ENCODE data around the gene MAML2. TPM values are rescaled to one million over a fixed set of nuclear protein-coding genes. Genes with fewer than 3 reads are reported as not detected.
A peak's percentile ranks its signal among the peaks of the same experiment; 100 is the strongest.

The MAML2 gene
- total and polyA plus RNA-seq, 2 of the 13 experiments (the other 11 are each of a cell fraction or from before 2014, with no cell fraction given) = 2.3 to 25.9 TPM

DNA sequence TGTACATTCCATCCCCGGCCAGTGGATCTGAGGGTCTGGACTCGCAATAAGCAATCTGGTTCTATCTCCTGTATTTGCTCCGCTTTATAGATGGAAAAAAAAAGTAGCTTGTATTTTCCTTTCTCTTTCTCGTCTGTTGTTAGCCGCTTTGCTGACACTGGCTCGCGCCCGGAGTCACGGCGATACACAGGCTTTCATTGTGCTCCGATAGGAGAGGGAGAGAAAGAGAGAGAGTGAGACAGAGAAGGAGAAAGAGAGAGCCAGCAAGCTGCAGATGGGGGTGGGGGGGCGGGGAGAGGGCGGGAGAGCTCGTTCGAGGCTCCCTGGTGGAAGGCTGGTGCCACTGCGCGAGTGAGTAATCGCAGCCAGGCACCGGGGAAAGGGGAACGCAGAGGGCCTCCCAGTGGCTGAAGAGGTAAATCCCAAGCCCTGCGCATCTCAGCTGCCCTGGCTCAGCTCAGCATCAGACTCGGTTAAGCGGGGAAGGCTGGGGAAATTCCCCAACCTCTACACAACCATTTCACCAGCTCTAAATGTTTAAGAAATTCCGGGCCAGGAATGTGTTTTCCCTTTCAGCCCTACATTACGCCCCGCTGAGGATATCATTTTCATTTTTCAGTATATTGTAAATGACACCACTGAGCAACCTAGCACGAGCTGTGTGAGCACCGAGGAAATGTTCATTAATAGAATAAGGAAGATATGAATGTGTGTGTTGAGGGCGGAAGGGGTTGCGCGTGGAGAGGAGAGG lies at the start of gene MAML2 (continued):
- TF ChIP-seq SNAI1 (CRISPR knock-in tag; IDR thresholded peaks at IDR 0.05; ENCODE audit: borderline replicate concordance) = no peak
- TF ChIP-seq, protein P1, sequence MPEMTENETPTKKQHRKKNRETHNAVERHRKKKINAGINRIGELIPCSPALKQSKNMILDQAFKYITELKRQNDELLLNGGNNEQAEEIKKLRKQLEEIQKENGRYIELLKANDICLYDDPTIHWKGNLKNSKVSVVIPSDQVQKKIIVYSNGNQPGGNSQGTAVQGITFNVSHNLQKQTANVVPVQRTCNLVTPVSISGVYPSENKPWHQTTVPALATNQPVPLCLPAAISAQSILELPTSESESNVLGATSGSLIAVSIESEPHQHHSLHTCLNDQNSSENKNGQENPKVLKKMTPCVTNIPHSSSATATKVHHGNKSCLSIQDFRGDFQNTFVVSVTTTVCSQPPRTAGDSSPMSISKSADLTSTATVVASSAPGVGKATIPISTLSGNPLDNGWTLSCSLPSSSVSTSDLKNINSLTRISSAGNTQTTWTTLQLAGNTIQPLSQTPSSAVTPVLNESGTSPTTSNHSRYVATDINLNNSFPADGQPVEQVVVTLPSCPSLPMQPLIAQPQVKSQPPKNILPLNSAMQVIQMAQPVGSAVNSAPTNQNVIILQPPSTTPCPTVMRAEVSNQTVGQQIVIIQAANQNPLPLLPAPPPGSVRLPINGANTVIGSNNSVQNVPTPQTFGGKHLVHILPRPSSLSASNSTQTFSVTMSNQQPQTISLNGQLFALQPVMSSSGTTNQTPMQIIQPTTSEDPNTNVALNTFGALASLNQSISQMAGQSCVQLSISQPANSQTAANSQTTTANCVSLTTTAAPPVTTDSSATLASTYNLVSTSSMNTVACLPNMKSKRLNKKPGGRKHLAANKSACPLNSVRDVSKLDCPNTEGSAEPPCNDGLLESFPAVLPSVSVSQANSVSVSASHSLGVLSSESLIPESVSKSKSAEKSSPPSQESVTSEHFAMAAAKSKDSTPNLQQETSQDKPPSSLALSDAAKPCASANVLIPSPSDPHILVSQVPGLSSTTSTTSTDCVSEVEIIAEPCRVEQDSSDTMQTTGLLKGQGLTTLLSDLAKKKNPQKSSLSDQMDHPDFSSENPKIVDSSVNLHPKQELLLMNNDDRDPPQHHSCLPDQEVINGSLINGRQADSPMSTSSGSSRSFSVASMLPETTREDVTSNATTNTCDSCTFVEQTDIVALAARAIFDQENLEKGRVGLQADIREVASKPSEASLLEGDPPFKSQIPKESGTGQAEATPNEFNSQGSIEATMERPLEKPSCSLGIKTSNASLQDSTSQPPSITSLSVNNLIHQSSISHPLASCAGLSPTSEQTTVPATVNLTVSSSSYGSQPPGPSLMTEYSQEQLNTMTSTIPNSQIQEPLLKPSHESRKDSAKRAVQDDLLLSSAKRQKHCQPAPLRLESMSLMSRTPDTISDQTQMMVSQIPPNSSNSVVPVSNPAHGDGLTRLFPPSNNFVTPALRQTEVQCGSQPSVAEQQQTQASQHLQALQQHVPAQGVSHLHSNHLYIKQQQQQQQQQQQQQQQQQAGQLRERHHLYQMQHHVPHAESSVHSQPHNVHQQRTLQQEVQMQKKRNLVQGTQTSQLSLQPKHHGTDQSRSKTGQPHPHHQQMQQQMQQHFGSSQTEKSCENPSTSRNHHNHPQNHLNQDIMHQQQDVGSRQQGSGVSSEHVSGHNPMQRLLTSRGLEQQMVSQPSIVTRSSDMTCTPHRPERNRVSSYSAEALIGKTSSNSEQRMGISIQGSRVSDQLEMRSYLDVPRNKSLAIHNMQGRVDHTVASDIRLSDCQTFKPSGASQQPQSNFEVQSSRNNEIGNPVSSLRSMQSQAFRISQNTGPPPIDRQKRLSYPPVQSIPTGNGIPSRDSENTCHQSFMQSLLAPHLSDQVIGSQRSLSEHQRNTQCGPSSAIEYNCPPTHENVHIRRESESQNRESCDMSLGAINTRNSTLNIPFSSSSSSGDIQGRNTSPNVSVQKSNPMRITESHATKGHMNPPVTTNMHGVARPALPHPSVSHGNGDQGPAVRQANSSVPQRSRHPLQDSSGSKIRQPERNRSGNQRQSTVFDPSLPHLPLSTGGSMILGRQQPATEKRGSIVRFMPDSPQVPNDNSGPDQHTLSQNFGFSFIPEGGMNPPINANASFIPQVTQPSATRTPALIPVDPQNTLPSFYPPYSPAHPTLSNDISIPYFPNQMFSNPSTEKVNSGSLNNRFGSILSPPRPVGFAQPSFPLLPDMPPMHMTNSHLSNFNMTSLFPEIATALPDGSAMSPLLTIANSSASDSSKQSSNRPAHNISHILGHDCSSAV (CRISPR knock-in tag; IDR thresholded peaks at IDR 0.05; ENCODE audit: borderline replicate concordance) = no peak
- no peak for TF ChIP-seq AHDC1 (CRISPR knock-in tag; IDR thresholded peaks at IDR 0.05; ENCODE audit: borderline replicate concordance)
- TF ChIP-seq BORCS8-MEF2B (CRISPR knock-in tag; IDR thresholded peaks at IDR 0.05) = no peak
- TF ChIP-seq, protein P2, sequence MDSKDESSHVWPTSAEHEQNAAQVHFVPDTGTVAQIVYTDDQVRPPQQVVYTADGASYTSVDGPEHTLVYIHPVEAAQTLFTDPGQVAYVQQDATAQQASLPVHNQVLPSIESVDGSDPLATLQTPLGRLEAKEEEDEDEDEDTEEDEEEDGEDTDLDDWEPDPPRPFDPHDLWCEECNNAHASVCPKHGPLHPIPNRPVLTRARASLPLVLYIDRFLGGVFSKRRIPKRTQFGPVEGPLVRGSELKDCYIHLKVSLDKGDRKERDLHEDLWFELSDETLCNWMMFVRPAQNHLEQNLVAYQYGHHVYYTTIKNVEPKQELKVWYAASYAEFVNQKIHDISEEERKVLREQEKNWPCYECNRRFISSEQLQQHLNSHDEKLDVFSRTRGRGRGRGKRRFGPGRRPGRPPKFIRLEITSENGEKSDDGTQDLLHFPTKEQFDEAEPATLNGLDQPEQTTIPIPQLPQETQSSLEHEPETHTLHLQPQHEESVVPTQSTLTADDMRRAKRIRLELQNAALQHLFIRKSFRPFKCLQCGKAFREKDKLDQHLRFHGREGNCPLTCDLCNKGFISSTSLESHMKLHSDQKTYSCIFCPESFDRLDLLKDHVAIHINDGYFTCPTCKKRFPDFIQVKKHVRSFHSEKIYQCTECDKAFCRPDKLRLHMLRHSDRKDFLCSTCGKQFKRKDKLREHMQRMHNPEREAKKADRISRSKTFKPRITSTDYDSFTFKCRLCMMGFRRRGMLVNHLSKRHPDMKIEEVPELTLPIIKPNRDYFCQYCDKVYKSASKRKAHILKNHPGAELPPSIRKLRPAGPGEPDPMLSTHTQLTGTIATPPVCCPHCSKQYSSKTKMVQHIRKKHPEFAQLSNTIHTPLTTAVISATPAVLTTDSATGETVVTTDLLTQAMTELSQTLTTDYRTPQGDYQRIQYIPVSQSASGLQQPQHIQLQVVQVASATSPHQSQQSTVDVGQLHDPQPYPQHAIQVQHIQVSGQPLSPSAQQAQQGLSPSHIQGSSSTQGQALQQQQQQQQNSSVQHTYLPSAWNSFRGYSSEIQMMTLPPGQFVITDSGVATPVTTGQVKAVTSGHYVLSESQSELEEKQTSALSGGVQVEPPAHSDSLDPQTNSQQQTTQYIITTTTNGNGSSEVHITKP (CRISPR knock-in tag; IDR thresholded peaks at IDR 0.05; ENCODE audit: low read depth) = 0 out of 2 replicates have a peak, but pooled peaks have one; percentile 11
- no peak for TF ChIP-seq ZFP90 (CRISPR knock-in tag; IDR thresholded peaks at IDR 0.05; ENCODE audit: borderline replicate concordance)
- TF ChIP-seq NFIB (CRISPR knock-in tag; IDR thresholded peaks at IDR 0.05; ENCODE audit: borderline replicate concordance) = no peak
